HEK293 (cell line): ENCODE measurements around the gene XYLB.

Source experiments
- BCL11A ChIP-seq: fragments of 450-650 bp; formaldehyde crosslinking; IDR thresholded peaks from 2 replicates; pipeline ENCODE4 v1.5.1; 2016; ENCODE audit warnings: low read depth, missing biosample characterization, missing genetic modification characterization
- HOXC10 ChIP-seq: sonication (generic); formaldehyde crosslinking; IDR thresholded peaks from 2 replicates; pipeline ENCODE4 v1.8.1; 2023; ENCODE audit warnings: mild to moderate bottlenecking, missing genetic modification reagents
- SP2 ChIP-seq: fragments of 450-650 bp; formaldehyde crosslinking; IDR thresholded peaks from 2 replicates; pipeline ENCODE4 v1.5.1; 2016; ENCODE audit warnings: missing biosample characterization, missing genetic modification characterization
- ZBTB21 ChIP-seq: fragments of 450-650 bp; formaldehyde crosslinking; IDR thresholded peaks from 2 replicates; pipeline ENCODE4 v1.5.1; 2017; ENCODE audit warnings: missing biosample characterization, missing genetic modification characterization
- ZFP37 ChIP-seq: fragments of 450-650 bp; formaldehyde crosslinking; IDR thresholded peaks from 2 replicates; pipeline ENCODE4 v1.5.1; 2016; ENCODE audit warnings: missing biosample characterization, missing genetic modification characterization
- ZFP69B ChIP-seq: fragments of 450-650 bp; formaldehyde crosslinking; IDR thresholded peaks from 2 replicates; pipeline ENCODE4 v1.5.1; 2016; ENCODE audit warnings: missing biosample characterization, missing genetic modification characterization
- ZNF211 ChIP-seq: fragments of 450-650 bp; formaldehyde crosslinking; IDR thresholded peaks from 2 replicates; pipeline ENCODE4 v1.5.1; 2016; ENCODE audit warnings: low read depth, missing biosample characterization, missing genetic modification characterization
- ZNF24 ChIP-seq: fragments of 450-650 bp; formaldehyde crosslinking; IDR thresholded peaks from 2 replicates; pipeline ENCODE4 v1.5.1; 2016; ENCODE audit warnings: missing biosample characterization, missing genetic modification characterization
- ZNF624 ChIP-seq: fragments of 450-650 bp; formaldehyde crosslinking; IDR thresholded peaks from 2 replicates; pipeline ENCODE4 v1.5.1; 2017; ENCODE audit warnings: missing biosample characterization, missing genetic modification characterization
- ZNF791 ChIP-seq: fragments of 450-650 bp; formaldehyde crosslinking; IDR thresholded peaks from 2 replicates; pipeline ENCODE4 v1.5.1; 2016; ENCODE audit warnings: missing biosample characterization, missing genetic modification characterization
- TF ChIP-seq, protein P1 (sequence below): fragments of 450-650 bp; formaldehyde crosslinking; IDR thresholded peaks from 2 replicates; pipeline ENCODE4 v1.5.1; 2016; ENCODE audit warnings: missing biosample characterization, missing genetic modification characterization
- TF ChIP-seq, protein P2 (sequence below): fragments of 450-650 bp; formaldehyde crosslinking; IDR thresholded peaks from 2 replicates; pipeline ENCODE4 v1.5.1; 2016; ENCODE audit warnings: missing biosample characterization, missing genetic modification characterization

DNA sequence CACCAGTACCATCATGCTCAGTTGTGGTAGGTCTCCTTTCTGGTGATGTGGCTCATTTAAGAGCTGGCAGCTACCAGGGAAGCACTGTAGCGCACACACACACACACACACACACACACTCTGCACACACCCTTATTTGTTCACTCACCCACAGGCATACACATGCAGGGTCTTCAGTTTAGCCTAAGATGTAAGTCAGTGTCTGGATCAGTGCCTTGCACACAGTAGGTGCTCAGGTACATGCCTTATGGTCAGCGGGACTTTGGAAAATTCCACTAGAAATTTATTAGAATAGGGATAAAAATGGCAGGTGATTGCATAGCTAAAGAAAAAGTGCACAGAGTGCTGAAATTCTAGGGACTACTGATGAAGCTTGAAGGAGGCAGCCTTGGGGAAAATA, 23.6 kb downstream of the XYLB start:
- TF ChIP-seq, protein P1, sequence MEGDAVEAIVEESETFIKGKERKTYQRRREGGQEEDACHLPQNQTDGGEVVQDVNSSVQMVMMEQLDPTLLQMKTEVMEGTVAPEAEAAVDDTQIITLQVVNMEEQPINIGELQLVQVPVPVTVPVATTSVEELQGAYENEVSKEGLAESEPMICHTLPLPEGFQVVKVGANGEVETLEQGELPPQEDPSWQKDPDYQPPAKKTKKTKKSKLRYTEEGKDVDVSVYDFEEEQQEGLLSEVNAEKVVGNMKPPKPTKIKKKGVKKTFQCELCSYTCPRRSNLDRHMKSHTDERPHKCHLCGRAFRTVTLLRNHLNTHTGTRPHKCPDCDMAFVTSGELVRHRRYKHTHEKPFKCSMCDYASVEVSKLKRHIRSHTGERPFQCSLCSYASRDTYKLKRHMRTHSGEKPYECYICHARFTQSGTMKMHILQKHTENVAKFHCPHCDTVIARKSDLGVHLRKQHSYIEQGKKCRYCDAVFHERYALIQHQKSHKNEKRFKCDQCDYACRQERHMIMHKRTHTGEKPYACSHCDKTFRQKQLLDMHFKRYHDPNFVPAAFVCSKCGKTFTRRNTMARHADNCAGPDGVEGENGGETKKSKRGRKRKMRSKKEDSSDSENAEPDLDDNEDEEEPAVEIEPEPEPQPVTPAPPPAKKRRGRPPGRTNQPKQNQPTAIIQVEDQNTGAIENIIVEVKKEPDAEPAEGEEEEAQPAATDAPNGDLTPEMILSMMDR (tag by site-specific recombination), result no peak
- TF ChIP-seq ZBTB21 (tag by site-specific recombination) (no peak), ZNF211 (tag by site-specific recombination) (no peak), ZNF624 (tag by site-specific recombination) (no peak), ZNF24 (tag by site-specific recombination) (no peak), ZFP69B (tag by site-specific recombination) (no peak), BCL11A (tag by site-specific recombination) (no peak), SP2 (no peak), HOXC10 (CRISPR knock-in tag) (no peak), ZNF791 (tag by site-specific recombination) (no peak), ZFP37 (tag by site-specific recombination) (no peak)
- TF ChIP-seq, protein P2, sequence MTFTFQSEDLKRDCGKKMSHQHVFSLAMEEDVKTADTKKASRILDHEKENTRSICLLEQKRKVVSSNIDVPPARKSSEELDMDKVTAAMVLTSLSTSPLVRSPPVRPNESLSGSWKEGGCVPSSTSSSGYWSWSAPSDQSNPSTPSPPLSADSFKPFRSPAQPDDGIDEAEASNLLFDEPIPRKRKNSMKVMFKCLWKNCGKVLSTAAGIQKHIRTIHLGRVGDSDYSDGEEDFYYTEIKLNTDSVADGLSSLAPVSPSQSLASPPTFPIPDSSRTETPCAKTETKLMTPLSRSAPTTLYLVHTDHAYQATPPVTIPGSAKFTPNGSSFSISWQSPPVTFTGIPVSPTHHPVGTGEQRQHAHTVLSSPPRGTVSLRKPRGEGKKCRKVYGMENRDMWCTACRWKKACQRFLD, result no peak
